ENCODE results near the gene PAX3. TPM values are rescaled to one million over a fixed set of nuclear protein-coding genes. Genes with fewer than 3 reads are reported as not detected.

The PAX3 gene
- total and polyA plus RNA-seq, 4 donors = not detected

GRCh38 chr2:222303828-222304736 is 5.3 kb upstream of the PAX3 start:
- Histone ChIP-seq H3K9me3 (ENCODE audit: control insufficient read depth in 4 of 4, low read length in 3 of 4) (peaks cover 0 to 4% (median under 1%) of the 10 kb centered on the region in 4 donors), H3K27ac (ENCODE audit: low read depth in 1 of 2, low read length in 2 of 2) (no peak overlapping the region), H3K36me3 (ENCODE audit: control insufficient read depth in 4 of 4, insufficient read depth in 3 of 4, low read depth in 1 of 4, low read length in 3 of 4) (no peaks in the 10 kb centered on the region), H3K27me3 (ENCODE audit: control insufficient read depth in 4 of 4, insufficient read depth in 4 of 4, low read length in 3 of 4) (peaks cover 15 to 36% (median 21%) of the 10 kb centered on the region in 4 donors), H3K4me1 (ENCODE audit: control insufficient read depth in 4 of 4, insufficient read depth in 4 of 4, low read length in 3 of 4) (peaks cover 8 to 26% (median 23%) of the 10 kb centered on the region in 4 donors), H3K9ac (ENCODE audit: low read depth in 1 of 2, low read length in 2 of 2) (no peak overlapping the region), H3K4me3 (ENCODE audit: low read depth in 1 of 3, low read length in 3 of 3) (peak overlapping the region in 1 of 3 donors; percentile 58)
- TF ChIP-seq ZBTB33 (IDR thresholded peaks at IDR 0.05) = no peak
- no peak for TF ChIP-seq TAF1 (conservative IDR thresholded peaks at IDR 0.05)
- TF ChIP-seq FOXA2 (IDR thresholded peaks at IDR 0.05) = no peak
- TF ChIP-seq RXRA (IDR thresholded peaks at IDR 0.05) = no peak
- TF ChIP-seq GABPA (IDR thresholded peaks at IDR 0.05 in 1 of 2, conservative IDR thresholded peaks at IDR 0.05 in 1 of 2) = no peak
- TF ChIP-seq FOXA1 (IDR thresholded peaks at IDR 0.05) = no peak
- TF ChIP-seq EGR1 (IDR thresholded peaks at IDR 0.05; ENCODE audit: low read depth in 2 of 2) = no peak
- no peak for TF ChIP-seq JUND (IDR thresholded peaks at IDR 0.05)
- no peak for TF ChIP-seq ATF3 (IDR thresholded peaks at IDR 0.05)
- no peak for TF ChIP-seq YY1 (IDR thresholded peaks at IDR 0.05)
- TF ChIP-seq MAX (IDR thresholded peaks at IDR 0.05) = no peak
- TF ChIP-seq CTCF (IDR thresholded peaks at IDR 0.05; ENCODE audit: low read depth, low read length, missing input control) = no peak
- TF ChIP-seq SP1 (IDR thresholded peaks at IDR 0.05) = no peak
- no peak for TF ChIP-seq HNF4G (IDR thresholded peaks at IDR 0.05)
- no peak for TF ChIP-seq REST (IDR thresholded peaks at IDR 0.05)
- TF ChIP-seq RAD21 (IDR thresholded peaks at IDR 0.05) = no peak
- TF ChIP-seq HNF4A (conservative IDR thresholded peaks at IDR 0.05) = no peak
- TF ChIP-seq NR2F2 (IDR thresholded peaks at IDR 0.05) = no peak
- DNase-seq (ENCODE audit: low spot score) = no peak
- 6% methylated on average over 38 of the region's 38 CpGs for WGBS
